NCI-H1436 treated with DMSO at 0.1 percent for 48 hours (cell line): ENCODE data around the gene SLC22A6.
"Not testable (repeated sequence)": the region's sequence is repeated elsewhere in the genome, so short reads cannot be mapped to it uniquely, and the experiment has no call there.

Experiments
- DNase-seq: peaks from one replicate; lab custom pipeline; 2025; lab: John Stamatoyannopoulos, UW

The SLC22A6 gene

GRCh38 chr11:62985041-62985750, 429 bp upstream of the SLC22A6 start:
- no peak for DNase-seq

DNA sequence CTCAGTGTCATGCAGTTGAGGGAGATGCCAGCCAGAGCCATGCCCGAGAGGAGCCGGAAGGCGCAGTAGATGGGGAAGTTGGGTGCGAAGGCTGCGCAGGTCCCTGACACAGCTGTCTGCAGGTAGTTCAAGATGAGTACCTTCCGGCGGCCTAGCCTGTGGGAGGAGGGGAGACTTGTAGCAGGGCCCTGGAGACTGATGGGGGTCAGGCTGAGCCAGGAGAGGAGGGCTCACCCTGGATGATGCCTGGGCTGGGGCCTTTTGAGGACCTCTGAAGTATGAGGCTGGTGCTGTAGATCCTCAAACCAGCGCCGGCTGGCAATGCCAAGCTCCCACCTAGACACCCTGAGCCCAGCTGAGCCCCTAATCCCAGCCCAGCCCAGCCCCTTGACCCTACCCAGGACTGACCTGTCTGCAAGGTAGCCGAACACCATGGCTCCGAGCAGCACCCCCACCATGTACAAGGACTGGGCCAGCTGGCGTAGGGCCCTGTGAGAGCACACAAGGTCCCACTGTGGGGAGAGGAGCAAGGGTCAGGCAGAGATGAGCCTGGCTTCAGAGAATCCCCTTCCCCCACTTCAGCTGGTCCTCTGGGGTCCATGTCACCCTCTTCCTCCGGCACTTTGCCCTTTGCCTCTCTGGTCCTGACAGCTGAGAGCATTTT, 1.1 kb downstream of the SLC22A6 start:
- DNase-seq, result no peak

- no peak for DNase-seq
These were observed 3.0 kb downstream of the SLC22A6 start for GRCh38 chr11:62981743-62982142.

- no peak for DNase-seq
These were observed 4.5 kb downstream of the SLC22A6 start for GRCh38 chr11:62980133-62980760.

- DNase-seq, result no peak
These were observed 8.7 kb downstream of the SLC22A6 start for GRCh38 chr11:62976109-62976508.

- DNase-seq, result peak; percentile 83
These were observed 9.8 kb downstream of the SLC22A6 start for GRCh38 chr11:62974848-62975522.

GRCh38 chr11:62965574-62965973, 19.2 kb downstream of the SLC22A6 start:
- no peak for DNase-seq

GRCh38 chr11:62962391-62962790, 22.4 kb downstream of the SLC22A6 start:
- DNase-seq, result no peak

GRCh38 chr11:62961017-62961570, 23.7 kb downstream of the SLC22A6 start:
- DNase-seq, result no peak

GRCh38 chr11:62959422-62959980, 25.3 kb downstream of the SLC22A6 start:
- DNase-seq, result no peak

- no peak for DNase-seq
These were observed 26.0 kb downstream of the SLC22A6 start for GRCh38 chr11:62958547-62959421.

DNA sequence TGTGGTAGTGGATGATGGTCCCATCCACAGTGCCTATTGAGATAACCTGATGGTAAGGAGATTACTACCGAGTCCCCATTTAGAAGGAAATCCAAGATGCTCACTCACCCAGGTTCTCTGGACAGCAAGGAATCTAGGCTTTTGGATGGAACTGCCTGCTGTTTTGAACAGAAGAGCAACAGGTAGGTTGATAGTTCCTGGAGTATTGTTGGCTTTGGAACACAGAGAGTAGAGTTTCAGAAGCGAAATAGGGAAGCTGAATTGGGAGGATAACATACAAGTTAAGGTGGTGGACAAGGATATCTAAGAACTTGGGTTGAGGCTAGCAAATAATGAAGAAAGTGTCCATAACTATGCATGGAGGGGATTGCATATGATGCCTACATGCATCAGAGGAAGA, 27.6 kb downstream of the SLC22A6 start:
- no peak for DNase-seq

GRCh38 chr11:62954478-62954877, 30.3 kb downstream of the SLC22A6 start:
- DNase-seq, result no peak

- no peak for DNase-seq
These were observed 31.0 kb downstream of the SLC22A6 start for GRCh38 chr11:62953811-62954210.

DNA sequence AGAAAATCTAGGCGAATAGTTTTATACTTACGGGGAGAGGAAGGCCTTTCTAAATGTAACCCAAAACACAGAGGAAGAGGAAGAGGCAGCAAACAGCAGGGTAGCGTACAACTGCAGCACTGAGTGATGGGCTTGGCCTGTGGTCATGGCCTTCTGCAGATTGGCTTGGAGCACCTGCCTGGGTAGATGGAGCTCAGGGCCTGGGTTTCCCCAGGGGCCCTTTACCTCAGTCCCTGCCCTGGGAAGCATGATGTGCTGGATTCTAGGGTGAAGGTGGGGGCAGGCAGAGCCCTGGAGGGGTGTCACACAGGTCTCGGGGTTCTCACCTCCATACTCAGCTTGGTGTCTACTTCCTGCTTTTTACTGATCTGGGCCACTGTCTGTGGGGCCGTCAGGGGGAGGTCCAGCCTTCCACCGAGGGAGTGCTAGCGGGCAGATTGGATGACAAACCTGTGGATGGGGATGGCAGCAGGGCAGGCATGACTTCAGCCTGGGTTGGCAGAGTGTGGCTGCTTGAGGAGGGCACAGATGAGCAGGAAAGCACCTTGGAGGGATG, 35.9 kb downstream of the SLC22A6 start:
- DNase-seq, result no peak

GRCh38 chr11:62945538-62945937, 39.2 kb downstream of the SLC22A6 start:
- not testable (repeated sequence) for DNase-seq

DNA sequence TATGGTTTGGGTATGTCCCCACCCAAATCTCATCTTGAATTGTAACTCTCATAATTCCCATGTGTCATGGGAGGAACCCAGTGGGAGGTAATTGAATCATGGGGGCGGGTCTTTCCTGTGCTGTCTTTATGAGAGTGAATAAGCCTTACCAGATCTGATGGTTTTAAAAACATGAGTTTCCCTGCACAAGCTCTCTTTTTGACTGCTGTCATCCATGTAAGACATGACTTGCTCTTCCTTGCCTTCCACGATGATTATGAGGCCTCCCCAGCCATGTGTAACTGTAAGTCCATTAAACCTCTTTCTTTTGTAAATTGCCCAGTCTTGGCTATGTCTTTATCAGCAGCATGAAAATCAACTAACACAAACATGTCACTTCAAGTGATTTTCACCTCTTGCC, 47.2 kb downstream of the SLC22A6 start:
- DNase-seq, result not testable (repeated sequence)

- no peak for DNase-seq
These were observed 50.3 kb downstream of the SLC22A6 start for GRCh38 chr11:62934496-62934785.

GRCh38 chr11:62933750-62934495, 50.8 kb downstream of the SLC22A6 start:
- no peak for DNase-seq

DNA sequence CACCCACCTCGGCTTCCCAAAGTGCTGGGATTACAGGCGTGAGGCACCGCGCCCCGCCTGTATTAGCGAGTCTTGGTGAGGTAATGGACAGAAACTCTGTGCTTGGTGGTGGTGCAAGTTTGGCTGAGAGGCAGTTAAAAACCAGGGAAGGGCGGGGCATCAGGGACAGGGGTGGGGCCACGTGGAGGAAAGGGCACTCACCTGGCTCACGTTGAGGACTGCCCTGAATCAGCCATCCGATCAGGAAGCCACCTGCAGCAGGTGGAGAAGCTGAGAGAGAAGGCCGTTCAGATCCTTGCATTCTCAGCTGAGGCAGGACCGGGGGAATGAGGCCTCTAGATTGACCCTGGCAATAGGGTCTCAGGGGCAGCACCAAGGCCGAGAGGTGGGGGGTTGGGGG, 51.5 kb downstream of the SLC22A6 start:
- DNase-seq, result no peak
